Skeletal muscle tissue (tissue), 4 donors: ENCODE measurements around the gene SSX5. TPM values are rescaled to one million over a fixed set of nuclear protein-coding genes. Genes with fewer than 3 reads are reported as not detected.
"Not testable (repeated sequence)": the region's sequence is repeated elsewhere in the genome, so short reads cannot be mapped to it uniquely, and the experiment has no call there.

Source experiments
- H3K27ac ChIP-seq: one replicate; pipeline ENCODE4 v1.7.0; 2013; ENCODE audit warnings: mild to moderate bottlenecking, low read depth, low read length, inconsistent platforms
- H3K27me3 ChIP-seq, 3 donors: one replicate each; pipeline ENCODE4 v1.7.0; 2013; ENCODE audit warnings: low read length in 3 of 3; ENCODE audit not compliant: control insufficient read depth in 3 of 3, insufficient read depth in 3 of 3
- H3K36me3 ChIP-seq, 3 donors: one replicate each; pipeline ENCODE4 v1.7.0; 2013; ENCODE audit warnings: low read length in 3 of 3; ENCODE audit not compliant: control insufficient read depth in 3 of 3, insufficient read depth in 3 of 3
- H3K4me1 ChIP-seq, 3 donors: one replicate each; pipeline ENCODE4 v1.7.0; 2013; ENCODE audit warnings: low read length in 3 of 3, mild to moderate bottlenecking in 3 of 3; ENCODE audit not compliant: control insufficient read depth in 3 of 3, insufficient read depth in 3 of 3
- H3K4me3 ChIP-seq, 3 donors: one replicate each; pipeline ENCODE4 v1.7.0; 2013; ENCODE audit warnings: low read length in 3 of 3
- H3K9ac ChIP-seq, 3 donors: one replicate each; pipeline ENCODE4 v1.7.0; 2013; ENCODE audit warnings: low read length in 3 of 3, mild to moderate bottlenecking in 3 of 3, moderate library complexity in 2 of 3, low read depth in 1 of 3
- H3K9me3 ChIP-seq, 3 donors: one replicate each; pipeline ENCODE4 v1.7.0; 2013; ENCODE audit warnings: low read length in 3 of 3; ENCODE audit not compliant: control insufficient read depth in 3 of 3
- total RNA-seq: library from RNA; depleted of rRNA; stranded (reverse); fragments of >200 nt; gene quantifications from one replicate; pipeline ENCODE4 v1.2.3, GENCODE V29; 2014
- donor health status: Osteomylitis.

The SSX5 gene, protein sequence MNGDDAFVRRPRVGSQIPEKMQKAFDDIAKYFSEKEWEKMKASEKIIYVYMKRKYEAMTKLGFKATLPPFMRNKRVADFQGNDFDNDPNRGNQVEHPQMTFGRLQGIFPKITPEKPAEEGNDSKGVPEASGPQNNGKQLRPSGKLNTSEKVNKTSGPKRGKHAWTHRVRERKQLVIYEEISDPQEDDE
- total RNA-seq, result not detected

DNA sequence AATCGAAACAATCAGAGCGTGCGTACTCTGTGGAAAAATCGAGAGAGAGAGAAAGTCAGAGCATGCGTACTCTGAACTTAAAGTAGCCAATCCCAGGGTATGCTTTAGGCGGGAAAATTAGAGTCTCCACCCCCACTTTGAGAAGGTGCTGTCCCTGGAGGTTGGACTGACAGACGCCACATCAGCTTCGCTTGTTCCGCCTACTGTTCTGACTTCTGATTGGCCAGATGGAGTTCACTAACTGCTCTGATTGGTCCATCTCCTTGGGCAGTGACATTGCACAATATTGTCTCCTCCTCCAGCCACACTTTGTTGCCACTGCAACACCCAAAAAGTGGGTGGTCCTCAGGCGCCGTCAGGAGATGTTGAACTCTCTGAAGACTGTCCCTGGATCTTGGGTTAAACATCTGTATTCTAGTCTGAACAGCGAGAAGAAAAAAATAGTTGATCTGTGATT, at the start of gene SSX5:
TSS of gene SSX5 (minus strand) at position 51 of the 457 bp plus-strand sequence. CDS start 1,437 bp downstream, outside the sequence.
- H3K4me3 ChIP-seq, result no peak within 1 kb of the TSS
- no peak within 1 kb of the TSS for H3K27ac ChIP-seq
- H3K9ac ChIP-seq, result no peak within 1 kb of the TSS
- no peaks in the 10 kb centered on the region for H3K9me3 ChIP-seq
- no peaks in the 10 kb centered on the region for H3K4me1 ChIP-seq
- H3K36me3 ChIP-seq, result no peaks in the 10 kb centered on the region
- H3K27me3 ChIP-seq, result no peaks in the 10 kb centered on the region

DNA sequence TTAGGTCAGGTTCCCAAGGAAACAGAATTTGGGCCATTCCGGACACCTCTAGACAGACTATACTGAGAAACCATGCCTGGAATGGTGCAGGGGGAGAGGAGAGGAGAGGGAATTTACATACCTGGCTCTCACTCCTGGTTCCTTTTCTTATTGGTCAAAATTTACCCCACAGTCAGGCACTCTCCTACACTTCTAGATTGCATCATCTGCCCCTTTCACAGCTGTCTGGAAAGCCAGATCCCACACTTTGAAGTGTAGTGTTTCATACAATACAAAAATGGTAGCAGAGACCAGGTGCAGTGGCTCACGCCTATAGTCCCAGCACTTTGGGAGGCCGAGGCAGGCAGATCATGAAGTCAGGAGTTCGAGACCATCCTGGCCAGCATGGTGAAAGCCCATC, 27.6 kb upstream of the SSX5 start:
- not testable (repeated sequence) for H3K9me3 ChIP-seq, H3K4me3 ChIP-seq, H3K4me1 ChIP-seq, H3K27me3 ChIP-seq, H3K36me3 ChIP-seq, H3K9ac ChIP-seq, H3K27ac ChIP-seq

DNA sequence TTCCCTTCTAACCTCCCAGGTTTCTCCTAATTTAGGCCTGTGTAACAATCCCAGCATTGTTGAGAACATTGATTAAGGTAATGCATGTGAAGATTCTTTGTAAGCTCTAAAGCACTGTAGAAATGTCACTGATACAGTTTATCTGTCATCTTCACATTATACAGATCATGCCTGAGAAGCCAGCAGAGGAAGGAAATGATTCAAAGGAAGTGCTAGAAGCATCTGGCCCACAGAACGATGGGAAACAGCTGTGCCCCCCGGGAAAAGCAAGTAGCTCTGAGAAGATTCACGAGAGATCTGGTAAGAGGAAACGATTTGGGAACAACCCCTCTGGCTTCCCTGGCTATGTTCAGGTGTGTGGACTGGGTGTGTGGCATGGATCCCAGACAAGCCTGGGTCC, 17.7 kb upstream of the SSX5 start:
- H3K27ac ChIP-seq, H3K27me3 ChIP-seq, H3K4me1 ChIP-seq, H3K9me3 ChIP-seq, H3K4me3 ChIP-seq, H3K9ac ChIP-seq, H3K36me3 ChIP-seq: not testable (repeated sequence)

DNA sequence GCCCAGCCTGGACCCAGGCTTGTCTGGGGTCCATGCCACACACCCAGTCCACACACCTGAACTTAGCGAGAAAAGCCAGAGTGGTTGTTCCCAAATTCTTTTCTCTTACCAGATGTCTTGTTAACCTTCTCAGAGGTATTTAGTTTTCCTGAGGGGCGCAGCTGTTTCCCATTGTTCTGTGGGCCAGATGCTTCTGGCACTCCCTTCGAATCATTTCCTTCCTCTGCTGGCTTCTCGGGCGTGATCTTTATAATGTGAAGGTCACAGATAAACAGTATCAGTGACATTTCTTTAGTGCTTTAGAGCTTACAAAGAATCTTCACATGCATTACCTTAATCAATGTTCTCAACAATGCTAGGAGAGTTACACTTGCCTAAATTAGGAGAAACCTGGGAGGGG, 6.6 kb downstream of the SSX5 start:
- not testable (repeated sequence) for H3K27me3 ChIP-seq, H3K9me3 ChIP-seq, H3K4me3 ChIP-seq, H3K9ac ChIP-seq, H3K36me3 ChIP-seq, H3K27ac ChIP-seq, H3K4me1 ChIP-seq

DNA sequence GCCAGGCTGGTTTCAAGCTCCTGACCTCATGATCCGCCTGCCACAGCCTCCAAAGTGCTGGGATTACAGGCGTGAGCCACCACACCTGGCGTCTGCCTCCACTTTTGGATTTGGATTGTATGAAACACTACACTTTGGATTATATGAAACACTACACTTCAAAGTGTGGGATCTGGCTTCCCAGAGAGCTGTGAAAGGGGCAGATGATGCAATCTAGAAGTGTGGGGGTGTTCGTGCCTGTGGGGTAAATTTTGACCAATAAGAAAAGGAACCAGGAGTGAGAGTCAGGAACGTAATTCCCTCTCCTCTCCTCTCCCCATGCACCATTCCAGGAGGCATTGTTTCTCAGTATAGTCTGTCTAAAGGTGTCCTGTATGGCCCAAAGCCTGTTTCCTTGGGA, 14.7 kb downstream of the SSX5 start:
- H3K27me3 ChIP-seq, H3K9me3 ChIP-seq, H3K36me3 ChIP-seq, H3K4me3 ChIP-seq, H3K27ac ChIP-seq, H3K9ac ChIP-seq, H3K4me1 ChIP-seq: not testable (repeated sequence)

DNA sequence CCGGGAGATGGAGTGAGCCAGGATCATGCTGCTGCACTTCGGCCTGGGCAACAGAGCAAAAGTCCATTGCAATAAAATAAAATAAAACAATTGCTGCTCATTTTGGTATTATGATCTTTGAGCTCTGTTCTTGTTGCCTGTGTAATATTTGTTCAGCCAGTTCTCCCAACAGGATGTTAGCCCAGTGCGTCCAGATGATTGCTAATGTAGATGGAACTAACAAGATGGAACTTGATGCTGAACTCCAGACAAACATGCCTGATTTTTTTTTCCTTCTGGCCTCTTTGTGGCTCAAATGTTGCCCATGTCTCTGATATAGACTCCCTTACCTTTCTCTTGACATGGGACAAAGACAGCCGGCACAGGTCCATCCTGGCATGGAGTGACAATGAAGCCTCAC, 15.8 kb downstream of the SSX5 start:
- Histone ChIP-seq H3K4me1 (no peaks in the 10 kb centered on the region), H3K9me3 (no peaks in the 10 kb centered on the region), H3K27ac (no peak overlapping the region)

DNA sequence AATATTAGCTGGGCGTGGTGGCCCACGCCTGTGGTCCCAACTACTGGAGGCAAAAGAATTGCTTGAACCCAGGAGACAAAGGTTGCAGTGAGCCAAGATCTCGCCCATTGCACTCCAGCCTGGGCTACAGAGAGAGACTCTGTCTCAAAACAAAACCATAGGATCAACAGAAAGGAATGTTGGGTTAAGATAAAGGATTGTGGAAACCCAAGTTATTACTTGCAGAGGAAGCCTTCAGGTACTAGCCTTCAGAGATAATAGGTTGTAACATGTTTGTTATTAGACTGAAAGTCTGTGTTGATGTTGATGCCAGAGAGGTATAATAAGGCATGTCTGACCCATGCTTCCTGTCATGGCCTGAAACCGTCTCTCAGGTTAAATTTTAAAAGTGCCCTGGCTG, 16.9 kb downstream of the SSX5 start:
- Histone ChIP-seq H3K27me3 (peaks cover 0 to 3% (median 0%) of the 10 kb centered on the region in 3 donors), H3K4me3 (no peak overlapping the region), H3K27ac (no peak overlapping the region), H3K36me3 (no peaks in the 10 kb centered on the region), H3K4me1 (no peaks in the 10 kb centered on the region), H3K9me3 (no peaks in the 10 kb centered on the region), H3K9ac (no peak overlapping the region)

More for the DNA sequence above, 15.8 kb downstream of the SSX5 start:
- H3K4me3 ChIP-seq, result no peak overlapping the region
- no peak overlapping the region for H3K9ac ChIP-seq
- peaks cover 0 to 3% (median 0%) of the 10 kb centered on the region in 3 donors for H3K27me3 ChIP-seq
- H3K36me3 ChIP-seq, result no peaks in the 10 kb centered on the region

DNA sequence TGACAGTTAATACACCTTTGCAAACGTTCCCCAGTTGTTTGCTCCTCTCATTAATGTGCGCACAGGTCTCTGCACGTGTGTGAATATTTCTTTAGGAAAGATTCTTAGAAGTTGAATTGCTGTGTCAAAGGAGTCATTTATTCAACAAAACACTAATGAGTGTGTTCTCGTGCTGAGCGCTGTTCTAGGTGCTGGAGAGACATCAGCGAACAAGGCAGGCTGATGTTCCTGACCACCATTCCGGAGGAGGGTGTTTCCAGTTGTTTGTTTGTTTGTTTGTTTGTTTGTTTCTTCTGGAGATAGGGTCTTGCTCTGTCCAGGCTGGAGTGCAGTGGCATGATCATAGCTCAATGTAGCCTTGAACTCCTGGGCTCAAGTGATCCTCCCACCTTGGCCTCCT, 30.3 kb downstream of the SSX5 start:
- not testable (repeated sequence) for H3K36me3 ChIP-seq, H3K4me1 ChIP-seq, H3K4me3 ChIP-seq, H3K9ac ChIP-seq, H3K27ac ChIP-seq, H3K27me3 ChIP-seq, H3K9me3 ChIP-seq

DNA sequence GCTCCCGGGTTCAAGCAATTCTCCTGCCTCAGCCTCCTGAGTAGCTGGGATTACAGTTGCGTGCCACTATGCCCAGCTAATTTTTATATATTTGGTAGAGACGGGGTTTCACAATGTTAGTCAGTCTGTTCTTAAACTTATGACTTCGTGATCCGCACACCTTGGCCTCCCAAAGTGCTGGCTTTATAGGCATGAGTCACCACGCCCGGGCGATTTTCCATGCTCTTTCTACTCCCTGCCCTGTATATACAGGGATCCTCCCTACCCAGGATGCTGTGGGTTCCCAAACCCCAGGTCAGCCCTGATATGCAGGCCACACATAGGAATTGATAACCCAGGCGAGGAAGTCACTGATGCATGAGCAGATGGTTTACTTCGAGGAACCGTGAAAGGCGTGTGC, 31.4 kb downstream of the SSX5 start:
- H3K4me3 ChIP-seq, result no peak overlapping the region
- H3K9ac ChIP-seq, result no peak overlapping the region
- H3K4me1 ChIP-seq, result no peaks in the 10 kb centered on the region
- no peaks in the 10 kb centered on the region for H3K9me3 ChIP-seq
- peaks cover 0 to 7% (median 0%) of the 10 kb centered on the region in 3 donors for H3K27me3 ChIP-seq
- H3K36me3 ChIP-seq, result no peaks in the 10 kb centered on the region
- no peak overlapping the region for H3K27ac ChIP-seq

DNA sequence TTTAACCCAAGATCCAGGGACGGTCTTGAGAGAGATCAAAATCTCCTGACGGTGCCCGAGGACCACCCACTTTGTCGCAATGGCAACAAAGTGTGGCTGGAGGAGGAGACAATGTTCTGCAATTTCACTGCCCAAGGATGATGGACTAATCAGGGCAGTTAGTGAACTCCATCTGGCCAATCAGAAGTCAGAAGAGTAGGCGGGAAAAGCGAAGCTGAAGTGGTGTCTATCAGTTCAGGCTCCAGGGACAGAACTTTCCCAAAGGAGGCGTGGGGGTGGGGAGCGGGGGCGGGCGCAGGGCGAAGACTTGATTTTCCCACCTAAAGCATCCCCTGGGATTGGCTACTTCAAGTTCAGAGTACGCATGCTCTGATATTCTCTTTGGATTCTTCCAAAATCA, 40.6 kb downstream of the SSX5 start:
- no peak overlapping the region for H3K27ac ChIP-seq
- no peaks in the 10 kb centered on the region for H3K36me3 ChIP-seq
- no peak overlapping the region for H3K9ac ChIP-seq
- H3K27me3 ChIP-seq, result no peaks in the 10 kb centered on the region
- no peaks in the 10 kb centered on the region for H3K9me3 ChIP-seq
- no peak overlapping the region for H3K4me3 ChIP-seq
- no peaks in the 10 kb centered on the region for H3K4me1 ChIP-seq

DNA sequence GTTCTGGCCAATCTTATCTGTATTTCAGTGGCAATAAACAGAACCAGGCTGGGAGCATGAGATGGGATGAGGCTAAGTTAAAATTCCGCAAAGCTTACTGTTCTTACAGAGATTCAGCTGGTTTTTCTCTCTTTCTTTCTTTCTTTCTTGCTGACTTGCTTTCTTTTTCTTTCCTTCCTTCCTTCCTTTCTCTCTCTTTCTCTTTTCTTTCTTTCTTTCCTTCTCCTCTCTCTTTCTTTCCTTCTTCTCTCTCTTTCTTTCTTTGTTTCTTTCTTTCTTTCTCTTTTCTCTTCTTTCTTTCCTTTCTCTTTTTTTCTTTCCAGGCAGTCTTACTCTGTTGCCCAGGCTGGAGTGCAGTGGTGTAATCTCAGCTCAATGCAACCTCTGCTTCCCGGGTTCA, 41.8 kb downstream of the SSX5 start:
- H3K27ac ChIP-seq, result no peak overlapping the region
- H3K9ac ChIP-seq, result no peak overlapping the region
- no peak overlapping the region for H3K4me3 ChIP-seq
- H3K36me3 ChIP-seq, result no peaks in the 10 kb centered on the region
- H3K27me3 ChIP-seq, result no peaks in the 10 kb centered on the region
- H3K4me1 ChIP-seq, result no peaks in the 10 kb centered on the region
- H3K9me3 ChIP-seq, result no peaks in the 10 kb centered on the region
